Peyer's patch (tissue), 4 donors: ENCODE data around the gene CNR2.

ENCODE experiments used
- CTCF ChIP-seq, 6 experiments: fragments of 450-650 bp in 4 of 6; fragments of 200-600 bp in 2 of 6; sonication (generic) in 1 of 6; IDR thresholded peaks; one replicate each; pipeline ENCODE4 v1.5.1; 2017 to 2019; ENCODE audit warnings: antibody characterized with exemption in 6 of 6, mild to moderate bottlenecking in 3 of 6, moderate library complexity in 1 of 6
- POLR2A ChIP-seq, 2 donors: fragments of 450-650 bp; IDR thresholded peaks; one replicate each; pipeline ENCODE4 v1.5.1; 2017; ENCODE audit warnings: antibody characterized with exemption in 2 of 2, mild to moderate bottlenecking in 2 of 2, moderate library complexity in 2 of 2

- no peak for TF ChIP-seq POLR2A (IDR thresholded peaks at IDR 0.05)
- no peak for TF ChIP-seq CTCF (IDR thresholded peaks at IDR 0.05)
Observed at GRCh38 chr1:23911921-23912320, 1.2 kb downstream of the CNR2 start.
